SK-N-SH treated with all-trans-retinoic acid at 6 μM for 48 hours (cell line): ENCODE measurements around the gene TGM5.

ENCODE experiments used
- ARNTL ChIP-seq: fragments of 450-650 bp; formaldehyde crosslinking; IDR thresholded peaks from 2 replicates; pipeline ENCODE4 v1.5.0; 2020; ENCODE audit warnings: low read depth, mild to moderate bottlenecking, moderate library complexity, borderline replicate concordance
- PATZ1 ChIP-seq: fragments of 250-450 bp; sonication (Bioruptor Pico); IDR thresholded peaks from 2 replicates; pipeline ENCODE4 v1.8.0; 2020; ENCODE audit warnings: mild to moderate bottlenecking, moderate library complexity, borderline replicate concordance
- PPARA ChIP-seq: fragments of 250-450 bp; sonication (Bioruptor Pico); IDR thresholded peaks from 2 replicates; pipeline ENCODE4 v1.5.0; 2020; ENCODE audit warnings: mild to moderate bottlenecking, borderline replicate concordance
- RARB ChIP-seq: fragments of 250-450 bp; sonication (Bioruptor Pico); IDR thresholded peaks from 2 replicates; pipeline ENCODE4 v1.8.0; 2021; ENCODE audit warnings: mild to moderate bottlenecking, moderate library complexity
- TCF4 ChIP-seq: fragments of 250-450 bp; sonication (Bioruptor Pico); IDR thresholded peaks from 2 replicates; pipeline ENCODE4 v1.8.0; 2021; ENCODE audit warnings: mild to moderate bottlenecking, moderate library complexity, borderline replicate concordance
- TOX ChIP-seq: fragments of 250-450 bp; sonication (Bioruptor Pico); IDR thresholded peaks from 2 replicates; pipeline ENCODE4 v1.8.0; 2021; ENCODE audit warnings: mild to moderate bottlenecking, moderate library complexity, borderline replicate concordance
- TSHZ2 ChIP-seq: fragments of 250-450 bp; sonication (Bioruptor Pico); IDR thresholded peaks from 2 replicates; pipeline ENCODE4 v1.5.0; 2020; ENCODE audit warnings: mild to moderate bottlenecking, moderate library complexity
- ZFP30 ChIP-seq: fragments of 450-650 bp; formaldehyde crosslinking; IDR thresholded peaks from 2 replicates; pipeline ENCODE4 v1.5.0; 2022; ENCODE audit warnings: mild to moderate bottlenecking, moderate library complexity
- ZNF565 ChIP-seq: fragments of 450-650 bp; formaldehyde crosslinking; conservative IDR thresholded peaks from 2 replicates; pipeline ENCODE4 v1.5.0; 2020; ENCODE audit warnings: low read depth, mild to moderate bottlenecking, moderate library complexity
- ZNF70 ChIP-seq: fragments of 450-650 bp; formaldehyde crosslinking; IDR thresholded peaks from 2 replicates; pipeline ENCODE4 v1.5.0; 2020; ENCODE audit warnings: mild to moderate bottlenecking, moderate library complexity
- ZNF8 ChIP-seq: fragments of 450-650 bp; formaldehyde crosslinking; IDR thresholded peaks from 2 replicates; pipeline ENCODE4 v1.5.0; 2020; ENCODE audit warnings: mild to moderate bottlenecking, moderate library complexity

- TF ChIP-seq RARB (CRISPR knock-in tag): no peak
- TF ChIP-seq ZFP30 (CRISPR knock-in tag): no peak
- TF ChIP-seq ZNF8 (CRISPR knock-in tag): no peak
- TF ChIP-seq TSHZ2 (CRISPR knock-in tag): no peak
- no peak for TF ChIP-seq ARNTL (CRISPR knock-in tag)
- no peak for TF ChIP-seq PPARA (CRISPR knock-in tag)
- TF ChIP-seq TOX (CRISPR knock-in tag): no peak
- TF ChIP-seq PATZ1 (CRISPR knock-in tag): no peak
- TF ChIP-seq ZNF565 (CRISPR knock-in tag): no peak
- no peak for TF ChIP-seq TCF4 (CRISPR knock-in tag)
- no peak for TF ChIP-seq ZNF70 (CRISPR knock-in tag)
Measured at GRCh38 chr15:43255376-43255775, 11.4 kb downstream of the TGM5 start.
